Transverse colon (tissue), 4 donors: Measurements from ENCODE around the gene ZBTB20.

Source experiments
- EP300 ChIP-seq: sonication (generic); formaldehyde crosslinking; IDR thresholded peaks from one replicate; pipeline ENCODE4 v1.6.1; 2017; ENCODE audit warnings: antibody characterized with exemption, low read depth
- POLR2A ChIP-seq: fragments of 450-650 bp; IDR thresholded peaks from one replicate; pipeline ENCODE4 v1.6.1; 2016; ENCODE audit warnings: antibody characterized with exemption, mild to moderate bottlenecking, moderate library complexity
- POLR2AphosphoS5 ChIP-seq, 3 donors: sonication (generic); formaldehyde crosslinking; IDR thresholded peaks; one replicate each; pipeline ENCODE4 v1.6.1; 2016; ENCODE audit warnings: antibody characterized with exemption in 3 of 3
- TF ChIP-seq, protein P1 (sequence below), 5 experiments: fragments of 200-600 bp in 3 of 5; fragments of 450-650 bp in 2 of 5; sonication (generic) in 3 of 5; IDR thresholded peaks; 1 replicate in 2 of 5; 2 replicates in 3 of 5; pipeline ENCODE4 v1.5.1; 2016 to 2017; ENCODE audit warnings: antibody characterized with exemption in 5 of 5, inconsistent platforms in 3 of 5, mild to moderate bottlenecking in 2 of 5, moderate library complexity in 1 of 5

DNA sequence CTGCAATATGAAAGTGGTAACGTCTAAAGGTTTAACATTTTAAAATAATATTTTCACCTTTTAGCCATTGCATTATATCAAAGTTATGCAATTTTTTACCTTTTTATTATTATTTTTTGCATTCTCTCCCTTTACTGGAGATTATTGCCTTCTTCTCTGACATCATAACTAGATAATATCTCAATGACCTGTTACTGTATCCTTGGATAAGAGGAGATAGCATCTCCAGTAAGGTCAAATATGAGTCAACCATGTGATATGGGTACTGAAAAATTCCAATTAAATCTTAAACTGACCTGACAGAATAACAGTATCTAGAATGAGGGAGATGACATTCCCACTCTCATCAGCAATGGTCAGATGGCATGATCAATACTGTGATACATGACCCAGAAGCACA, 108.3 kb downstream of the ZBTB20 start:
- no peak for TF ChIP-seq POLR2A
- TF ChIP-seq, protein P1, sequence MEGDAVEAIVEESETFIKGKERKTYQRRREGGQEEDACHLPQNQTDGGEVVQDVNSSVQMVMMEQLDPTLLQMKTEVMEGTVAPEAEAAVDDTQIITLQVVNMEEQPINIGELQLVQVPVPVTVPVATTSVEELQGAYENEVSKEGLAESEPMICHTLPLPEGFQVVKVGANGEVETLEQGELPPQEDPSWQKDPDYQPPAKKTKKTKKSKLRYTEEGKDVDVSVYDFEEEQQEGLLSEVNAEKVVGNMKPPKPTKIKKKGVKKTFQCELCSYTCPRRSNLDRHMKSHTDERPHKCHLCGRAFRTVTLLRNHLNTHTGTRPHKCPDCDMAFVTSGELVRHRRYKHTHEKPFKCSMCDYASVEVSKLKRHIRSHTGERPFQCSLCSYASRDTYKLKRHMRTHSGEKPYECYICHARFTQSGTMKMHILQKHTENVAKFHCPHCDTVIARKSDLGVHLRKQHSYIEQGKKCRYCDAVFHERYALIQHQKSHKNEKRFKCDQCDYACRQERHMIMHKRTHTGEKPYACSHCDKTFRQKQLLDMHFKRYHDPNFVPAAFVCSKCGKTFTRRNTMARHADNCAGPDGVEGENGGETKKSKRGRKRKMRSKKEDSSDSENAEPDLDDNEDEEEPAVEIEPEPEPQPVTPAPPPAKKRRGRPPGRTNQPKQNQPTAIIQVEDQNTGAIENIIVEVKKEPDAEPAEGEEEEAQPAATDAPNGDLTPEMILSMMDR (IDR thresholded peaks at IDR 0.05), result no peak
- TF ChIP-seq EP300, result no peak
- no peak for TF ChIP-seq POLR2AphosphoS5 (IDR thresholded peaks at IDR 0.05)
